Measurements from ENCODE around the gene OSBPL6. TPM values are rescaled to one million over a fixed set of nuclear protein-coding genes. Genes with fewer than 3 reads are reported as not detected.

Gene OSBPL6
- total and polyA plus RNA-seq, 2 of the 13 experiments (the other 11 are each of a cell fraction or from before 2014, with no cell fraction given), result 0.03 to 0.11 TPM

DNA sequence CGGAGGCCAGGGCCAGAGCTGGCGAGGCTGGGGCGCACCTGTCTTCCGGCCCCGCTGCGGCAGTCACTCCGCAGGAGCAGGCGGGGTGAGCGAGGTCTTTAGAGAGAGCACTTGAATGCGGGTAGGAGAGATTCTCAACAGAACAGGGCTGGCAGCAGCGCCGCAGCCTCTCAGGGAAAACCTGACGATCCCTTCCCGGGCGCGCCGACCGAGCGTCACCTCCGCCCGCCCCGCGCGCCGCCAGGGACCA, 256.1 kb downstream of the OSBPL6 start (continued):
- TF ChIP-seq ZFP41 (CRISPR knock-in tag; IDR thresholded peaks at IDR 0.05; ENCODE audit: borderline replicate concordance) (no peak), KLF16 (CRISPR knock-in tag; IDR thresholded peaks at IDR 0.05) (no peak), ZNF615 (CRISPR knock-in tag; IDR thresholded peaks at IDR 0.05; ENCODE audit: borderline replicate concordance) (no peak), ZNF317 (CRISPR knock-in tag; IDR thresholded peaks at IDR 0.05) (0 out of 2 replicates have a peak, but pooled peaks have one; percentile 10), MAF1 (CRISPR knock-in tag; IDR thresholded peaks at IDR 0.05; ENCODE audit: borderline replicate concordance) (no peak), GATAD1 (CRISPR knock-in tag; IDR thresholded peaks at IDR 0.05) (peak; percentile 71), ZSCAN31 (CRISPR knock-in tag; IDR thresholded peaks at IDR 0.05; ENCODE audit: low read depth) (no peak), ZNF496 (CRISPR knock-in tag; IDR thresholded peaks at IDR 0.05; ENCODE audit: insufficient replicate concordance) (no peak), ZNF790 (CRISPR knock-in tag; IDR thresholded peaks at IDR 0.05; ENCODE audit: borderline replicate concordance) (no peak), SAP130 (CRISPR knock-in tag; IDR thresholded peaks at IDR 0.05; ENCODE audit: low read depth) (peak; percentile 45; the same call in 1 of the 2 replicates), U2AF1 (optimal IDR thresholded peaks at IDR 0.05; ENCODE audit: low read depth, low read length) (no peak), FOXM1 (CRISPR knock-in tag; IDR thresholded peaks at IDR 0.05) (no peak), NCOA5 (CRISPR knock-in tag; IDR thresholded peaks at IDR 0.05) (no peak)
- TF ChIP-seq, protein P1, sequence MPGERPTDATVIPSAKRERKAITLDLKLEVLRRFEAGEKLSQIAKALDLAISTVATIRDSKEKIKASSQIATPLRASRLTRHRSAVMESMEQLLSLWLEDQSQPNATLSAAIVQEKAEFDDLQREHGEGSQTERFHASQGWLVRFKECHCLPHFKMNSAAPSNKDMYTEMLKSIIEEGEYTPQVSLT (CRISPR knock-in tag; IDR thresholded peaks at IDR 0.05; ENCODE audit: borderline replicate concordance, low read depth), result 0 out of 2 replicates have a peak, but pooled peaks have one; percentile 68
- TF ChIP-seq, protein P2, sequence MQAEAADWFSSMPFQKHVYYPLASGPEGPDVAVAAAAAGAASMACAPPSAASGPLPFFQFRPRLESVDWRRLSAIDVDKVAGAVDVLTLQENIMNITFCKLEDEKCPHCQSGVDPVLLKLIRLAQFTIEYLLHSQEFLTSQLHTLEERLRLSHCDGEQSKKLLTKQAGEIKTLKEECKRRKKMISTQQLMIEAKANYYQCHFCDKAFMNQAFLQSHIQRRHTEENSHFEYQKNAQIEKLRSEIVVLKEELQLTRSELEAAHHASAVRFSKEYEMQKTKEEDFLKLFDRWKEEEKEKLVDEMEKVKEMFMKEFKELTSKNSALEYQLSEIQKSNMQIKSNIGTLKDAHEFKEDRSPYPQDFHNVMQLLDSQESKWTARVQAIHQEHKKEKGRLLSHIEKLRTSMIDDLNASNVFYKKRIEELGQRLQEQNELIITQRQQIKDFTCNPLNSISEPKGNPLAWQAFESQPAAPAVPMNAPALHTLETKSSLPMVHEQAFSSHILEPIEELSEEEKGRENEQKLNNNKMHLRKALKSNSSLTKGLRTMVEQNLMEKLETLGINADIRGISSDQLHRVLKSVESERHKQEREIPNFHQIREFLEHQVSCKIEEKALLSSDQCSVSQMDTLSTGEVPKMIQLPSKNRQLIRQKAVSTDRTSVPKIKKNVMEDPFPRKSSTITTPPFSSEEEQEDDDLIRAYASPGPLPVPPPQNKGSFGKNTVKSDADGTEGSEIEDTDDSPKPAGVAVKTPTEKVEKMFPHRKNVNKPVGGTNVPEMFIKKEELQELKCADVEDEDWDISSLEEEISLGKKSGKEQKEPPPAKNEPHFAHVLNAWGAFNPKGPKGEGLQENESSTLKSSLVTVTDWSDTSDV (CRISPR knock-in tag; IDR thresholded peaks at IDR 0.05), result no peak
- TF ChIP-seq, protein P3, sequence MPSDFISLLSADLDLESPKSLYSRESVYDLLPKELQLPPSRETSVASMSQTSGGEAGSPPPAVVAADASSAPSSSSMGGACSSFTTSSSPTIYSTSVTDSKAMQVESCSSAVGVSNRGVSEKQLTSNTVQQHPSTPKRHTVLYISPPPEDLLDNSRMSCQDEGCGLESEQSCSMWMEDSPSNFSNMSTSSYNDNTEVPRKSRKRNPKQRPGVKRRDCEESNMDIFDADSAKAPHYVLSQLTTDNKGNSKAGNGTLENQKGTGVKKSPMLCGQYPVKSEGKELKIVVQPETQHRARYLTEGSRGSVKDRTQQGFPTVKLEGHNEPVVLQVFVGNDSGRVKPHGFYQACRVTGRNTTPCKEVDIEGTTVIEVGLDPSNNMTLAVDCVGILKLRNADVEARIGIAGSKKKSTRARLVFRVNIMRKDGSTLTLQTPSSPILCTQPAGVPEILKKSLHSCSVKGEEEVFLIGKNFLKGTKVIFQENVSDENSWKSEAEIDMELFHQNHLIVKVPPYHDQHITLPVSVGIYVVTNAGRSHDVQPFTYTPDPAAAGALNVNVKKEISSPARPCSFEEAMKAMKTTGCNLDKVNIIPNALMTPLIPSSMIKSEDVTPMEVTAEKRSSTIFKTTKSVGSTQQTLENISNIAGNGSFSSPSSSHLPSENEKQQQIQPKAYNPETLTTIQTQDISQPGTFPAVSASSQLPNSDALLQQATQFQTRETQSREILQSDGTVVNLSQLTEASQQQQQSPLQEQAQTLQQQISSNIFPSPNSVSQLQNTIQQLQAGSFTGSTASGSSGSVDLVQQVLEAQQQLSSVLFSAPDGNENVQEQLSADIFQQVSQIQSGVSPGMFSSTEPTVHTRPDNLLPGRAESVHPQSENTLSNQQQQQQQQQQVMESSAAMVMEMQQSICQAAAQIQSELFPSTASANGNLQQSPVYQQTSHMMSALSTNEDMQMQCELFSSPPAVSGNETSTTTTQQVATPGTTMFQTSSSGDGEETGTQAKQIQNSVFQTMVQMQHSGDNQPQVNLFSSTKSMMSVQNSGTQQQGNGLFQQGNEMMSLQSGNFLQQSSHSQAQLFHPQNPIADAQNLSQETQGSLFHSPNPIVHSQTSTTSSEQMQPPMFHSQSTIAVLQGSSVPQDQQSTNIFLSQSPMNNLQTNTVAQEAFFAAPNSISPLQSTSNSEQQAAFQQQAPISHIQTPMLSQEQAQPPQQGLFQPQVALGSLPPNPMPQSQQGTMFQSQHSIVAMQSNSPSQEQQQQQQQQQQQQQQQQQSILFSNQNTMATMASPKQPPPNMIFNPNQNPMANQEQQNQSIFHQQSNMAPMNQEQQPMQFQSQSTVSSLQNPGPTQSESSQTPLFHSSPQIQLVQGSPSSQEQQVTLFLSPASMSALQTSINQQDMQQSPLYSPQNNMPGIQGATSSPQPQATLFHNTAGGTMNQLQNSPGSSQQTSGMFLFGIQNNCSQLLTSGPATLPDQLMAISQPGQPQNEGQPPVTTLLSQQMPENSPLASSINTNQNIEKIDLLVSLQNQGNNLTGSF (CRISPR knock-in tag; IDR thresholded peaks at IDR 0.05), result no peak
- TF ChIP-seq, protein P4, sequence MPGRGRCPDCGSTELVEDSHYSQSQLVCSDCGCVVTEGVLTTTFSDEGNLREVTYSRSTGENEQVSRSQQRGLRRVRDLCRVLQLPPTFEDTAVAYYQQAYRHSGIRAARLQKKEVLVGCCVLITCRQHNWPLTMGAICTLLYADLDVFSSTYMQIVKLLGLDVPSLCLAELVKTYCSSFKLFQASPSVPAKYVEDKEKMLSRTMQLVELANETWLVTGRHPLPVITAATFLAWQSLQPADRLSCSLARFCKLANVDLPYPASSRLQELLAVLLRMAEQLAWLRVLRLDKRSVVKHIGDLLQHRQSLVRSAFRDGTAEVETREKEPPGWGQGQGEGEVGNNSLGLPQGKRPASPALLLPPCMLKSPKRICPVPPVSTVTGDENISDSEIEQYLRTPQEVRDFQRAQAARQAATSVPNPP (CRISPR knock-in tag; IDR thresholded peaks at IDR 0.05), result no peak
- TF ChIP-seq, protein P5, sequence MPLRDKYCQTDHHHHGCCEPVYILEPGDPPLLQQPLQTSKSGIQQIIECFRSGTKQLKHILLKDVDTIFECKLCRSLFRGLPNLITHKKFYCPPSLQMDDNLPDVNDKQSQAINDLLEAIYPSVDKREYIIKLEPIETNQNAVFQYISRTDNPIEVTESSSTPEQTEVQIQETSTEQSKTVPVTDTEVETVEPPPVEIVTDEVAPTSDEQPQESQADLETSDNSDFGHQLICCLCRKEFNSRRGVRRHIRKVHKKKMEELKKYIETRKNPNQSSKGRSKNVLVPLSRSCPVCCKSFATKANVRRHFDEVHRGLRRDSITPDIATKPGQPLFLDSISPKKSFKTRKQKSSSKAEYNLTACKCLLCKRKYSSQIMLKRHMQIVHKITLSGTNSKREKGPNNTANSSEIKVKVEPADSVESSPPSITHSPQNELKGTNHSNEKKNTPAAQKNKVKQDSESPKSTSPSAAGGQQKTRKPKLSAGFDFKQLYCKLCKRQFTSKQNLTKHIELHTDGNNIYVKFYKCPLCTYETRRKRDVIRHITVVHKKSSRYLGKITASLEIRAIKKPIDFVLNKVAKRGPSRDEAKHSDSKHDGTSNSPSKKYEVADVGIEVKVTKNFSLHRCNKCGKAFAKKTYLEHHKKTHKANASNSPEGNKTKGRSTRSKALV (CRISPR knock-in tag; IDR thresholded peaks at IDR 0.05), result 0 out of 2 replicates have a peak, but pooled peaks have one; percentile 14
- TF ChIP-seq, protein P6, sequence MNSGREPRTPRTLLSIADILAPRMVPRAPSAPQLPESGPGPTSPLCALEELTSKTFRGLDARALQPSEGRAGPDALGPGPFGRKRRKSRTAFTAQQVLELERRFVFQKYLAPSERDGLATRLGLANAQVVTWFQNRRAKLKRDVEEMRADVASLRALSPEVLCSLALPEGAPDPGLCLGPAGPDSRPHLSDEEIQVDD (CRISPR knock-in tag; IDR thresholded peaks at IDR 0.05; ENCODE audit: borderline replicate concordance), result no peak
